WTC11 (cell line): ENCODE data around the gene RPRD1B. TPM values are rescaled to one million over a fixed set of nuclear protein-coding genes. Genes with fewer than 3 reads are reported as not detected.

Source experiments
- ATAC-seq: fragments of 200-7000 bp; cut with Tn5 transposase; 2 replicates; pipeline ENCODE4 v1.10.0; 2021; ENCODE audit warnings: mild to moderate bottlenecking, moderate library complexity
- CTCF ChIA-PET: fragments of 300-600 bp; sonication (Branson Sonifier 250); formaldehyde crosslinking; loops from one replicate; lab custom pipeline; 2021; ENCODE audit warnings: antibody characterized with exemption; lab: Charles Lee
- POLR2A ChIA-PET: fragments of 350-600 bp; sonication (Branson Sonifier 250); formaldehyde crosslinking; loops from one replicate; lab custom pipeline; 2021; ENCODE audit warnings: antibody characterized with exemption; lab: Charles Lee
- DNase-seq: peaks from one replicate; pipeline ENCODE4 v3.0.0; 2021; ENCODE audit warnings: low spot score
- H3K27ac Mint-ChIP-seq: 2 replicates; pipeline ENCODE4 v1.8.0; 2021; ENCODE audit warnings: mixed read lengths
- H3K27me3 Mint-ChIP-seq: 2 replicates; pipeline ENCODE4 v1.8.0; 2021; ENCODE audit warnings: low read depth, mild to moderate bottlenecking, moderate library complexity, mixed read lengths
- H3K36me3 Mint-ChIP-seq: 2 replicates; pipeline ENCODE4 v1.8.0; 2021; ENCODE audit warnings: mixed read lengths
- H3K4me1 Mint-ChIP-seq: 2 replicates; pipeline ENCODE4 v1.8.0; 2022; ENCODE audit warnings: mixed read lengths
- H3K4me3 Mint-ChIP-seq: 2 replicates; pipeline ENCODE4 v1.8.0; 2021; ENCODE audit warnings: mild to moderate bottlenecking, moderate library complexity, mixed read lengths
- H3K9me3 Mint-ChIP-seq: 2 replicates; pipeline ENCODE4 v1.8.0; 2021; ENCODE audit warnings: mixed read lengths
- AR ChIP-seq: fragments of 250-450 bp; sonication (Bioruptor Pico); IDR thresholded peaks from 2 replicates; pipeline ENCODE4 v1.9.0; 2021; ENCODE audit warnings: mild to moderate bottlenecking
- ATF6 ChIP-seq: sonication (generic); formaldehyde crosslinking; IDR thresholded peaks from 2 replicates; pipeline ENCODE4 v1.8.1; 2023; ENCODE audit warnings: mild to moderate bottlenecking, missing genetic modification reagents
- E2F1 ChIP-seq: sonication (generic); formaldehyde crosslinking; IDR thresholded peaks from 2 replicates; pipeline ENCODE4 v1.8.0; 2022; ENCODE audit warnings: mild to moderate bottlenecking, missing genetic modification reagents
- ERG ChIP-seq: fragments of 250-450 bp; sonication (Bioruptor Pico); IDR thresholded peaks from 2 replicates; pipeline ENCODE4 v1.8.0; 2021; ENCODE audit warnings: mild to moderate bottlenecking
- FOXP1 ChIP-seq: sonication (generic); formaldehyde crosslinking; IDR thresholded peaks from 2 replicates; pipeline ENCODE4 v1.8.0; 2022; ENCODE audit warnings: missing genetic modification reagents, mild to moderate bottlenecking, moderate library complexity, borderline replicate concordance
- FOXP4 ChIP-seq: sonication (generic); formaldehyde crosslinking; IDR thresholded peaks from 2 replicates; pipeline ENCODE4 v1.8.0; 2022; ENCODE audit warnings: mild to moderate bottlenecking, missing genetic modification reagents
- GTF2I ChIP-seq: fragments of 250-450 bp; sonication (Bioruptor Pico); conservative IDR thresholded peaks from 2 replicates; pipeline ENCODE4 v1.4.0; 2021; ENCODE audit warnings: mild to moderate bottlenecking
- KAT7 ChIP-seq: sonication (generic); formaldehyde crosslinking; IDR thresholded peaks from 2 replicates; pipeline ENCODE4 v1.8.1; 2023; ENCODE audit warnings: missing genetic modification reagents, mild to moderate bottlenecking, borderline replicate concordance
- MLX ChIP-seq: sonication (generic); formaldehyde crosslinking; IDR thresholded peaks from 2 replicates; pipeline ENCODE4 v1.8.1; 2023; ENCODE audit warnings: mild to moderate bottlenecking, missing genetic modification reagents, moderate library complexity
- MYBL2 ChIP-seq: sonication (generic); formaldehyde crosslinking; IDR thresholded peaks from 2 replicates; pipeline ENCODE4 v1.8.1; 2023; ENCODE audit warnings: mild to moderate bottlenecking, moderate library complexity, missing genetic modification reagents
- PRRX2 ChIP-seq: fragments of 250-450 bp; sonication (Bioruptor Pico); IDR thresholded peaks from 2 replicates; pipeline ENCODE4 v1.8.0; 2021; ENCODE audit warnings: mild to moderate bottlenecking
- RORB ChIP-seq: fragments of 250-450 bp; sonication (Bioruptor Pico); IDR thresholded peaks from 2 replicates; pipeline ENCODE4 v1.9.0; 2021; ENCODE audit warnings: mild to moderate bottlenecking
- SOX15 ChIP-seq: fragments of 250-450 bp; sonication (Bioruptor Pico); IDR thresholded peaks from 2 replicates; pipeline ENCODE4 v1.9.0; 2021; ENCODE audit warnings: mild to moderate bottlenecking
- ZNF138 ChIP-seq: sonication (generic); formaldehyde crosslinking; conservative IDR thresholded peaks from 2 replicates; pipeline ENCODE4 v1.8.1; 2022; ENCODE audit warnings: mild to moderate bottlenecking, moderate library complexity, missing genetic modification reagents
- ZNF317 ChIP-seq: sonication (generic); formaldehyde crosslinking; IDR thresholded peaks from 2 replicates; pipeline ENCODE4 v1.8.1; 2023; ENCODE audit warnings: low read depth, mild to moderate bottlenecking, moderate library complexity, missing genetic modification reagents, borderline replicate concordance
- total RNA-seq: library from RNA; stranded (reverse); gene quantifications from 3 replicates; pipeline ENCODE4 v1.2.3, GENCODE V29; 2021

RPRD1B gene
- total RNA-seq, 1 experiment from 2014 or later, result 21.4 TPM

GRCh38 chr20:38127920-38128528 is 94.5 kb downstream of the RPRD1B start (continued):
- TF ChIP-seq ZNF317 (no peak), GTF2I (CRISPR knock-in tag) (no peak), RORB (no peak)

- H3K27ac Mint-ChIP-seq, result no peak overlapping the region
- no peak overlapping the region for H3K4me3 Mint-ChIP-seq
- H3K36me3 Mint-ChIP-seq, result no peaks in the 10 kb centered on the region
- no peaks in the 10 kb centered on the region for H3K9me3 Mint-ChIP-seq
- DNase-seq (no peak), ATAC-seq (no peak)
- H3K4me1 Mint-ChIP-seq, result no peaks in the 10 kb centered on the region
- ChIA-PET CTCF (interaction anchor here (1.0 to 1.5 kb wide), 3 partner anchors 71 to 179 kb away, joined by 3 to 4 read pairs (median 3); no protein-coding TSS in a partner anchor), POLR2A (no interaction called here)
- H3K27me3 Mint-ChIP-seq, result no peaks in the 10 kb centered on the region
- no peak for TF ChIP-seq FOXP1
- TF ChIP-seq PRRX2, result no peak
- TF ChIP-seq ZNF138 (CRISPR knock-in tag), result no peak
- no peak for TF ChIP-seq SOX15 (CRISPR knock-in tag)
- TF ChIP-seq KAT7, result no peak
- TF ChIP-seq FOXP4 (CRISPR knock-in tag), result no peak
- no peak for TF ChIP-seq E2F1 (CRISPR knock-in tag)
- TF ChIP-seq ATF6 (CRISPR knock-in tag), result no peak
- no peak for TF ChIP-seq MYBL2 (CRISPR knock-in tag)
- TF ChIP-seq MLX (CRISPR knock-in tag), result no peak
- no peak for TF ChIP-seq ERG
- TF ChIP-seq AR (CRISPR knock-in tag), result no peak
Measured at GRCh38 chr20:38128691-38129090, 95.1 kb downstream of the RPRD1B start.
